Activated T-cell treated with anti-CD3 and anti-CD28 coated beads, Interleukin-2, amount 50 U/mL, for 4 hours (primary cell): Measurements from ENCODE around the gene RETREG1. TPM values are rescaled to one million over a fixed set of nuclear protein-coding genes. Genes with fewer than 3 reads are reported as not detected.
"Not testable (repeated sequence)": the region's sequence is repeated elsewhere in the genome, so short reads cannot be mapped to it uniquely, and the experiment has no call there.

Experiments used
- ATAC-seq, 2 donors: fragments of 200-7000 bp; cut with Tn5 transposase; one replicate each; pipeline ENCODE4 v1.10.0; 2021
- DNase-seq: peaks from one replicate; pipeline ENCODE4 v3.0.0-alpha.2; 2020
- H3K27me3 Mint-ChIP-seq: one replicate; pipeline ENCODE4 v1.8.0; 2021; ENCODE audit warnings: low read depth, mixed read lengths
- H3K36me3 Mint-ChIP-seq: one replicate; pipeline ENCODE4 v1.8.0; 2022; ENCODE audit warnings: mixed read lengths; ENCODE audit not compliant: insufficient read depth
- H3K4me1 Mint-ChIP-seq: one replicate; pipeline ENCODE4 v1.8.0; 2021; ENCODE audit warnings: low read depth, mixed read lengths
- H3K4me3 Mint-ChIP-seq: one replicate; pipeline ENCODE4 v1.8.0; 2021; ENCODE audit warnings: mild to moderate bottlenecking, moderate library complexity, mixed read lengths
- H3K9me3 Mint-ChIP-seq: one replicate; pipeline ENCODE4 v1.8.0; 2021; ENCODE audit warnings: mixed read lengths
- total RNA-seq, 3 donors: library from RNA; stranded (reverse); gene quantifications; one replicate each; pipeline ENCODE4 v1.2.1, GENCODE V29; 2021

RETREG1 gene
- total RNA-seq, 3 donors from 2014 or later: 9.6 to 12.2 (median 10.1) TPM

GRCh38 chr5:16497546-16497945 lies 119.3 kb downstream of the RETREG1 start:
- peaks cover 12% of the 10 kb centered on the region for H3K4me1 Mint-ChIP-seq
- ATAC-seq (no peak), DNase-seq (no peak)
- no peaks in the 10 kb centered on the region for H3K27me3 Mint-ChIP-seq
- no peak overlapping the region for H3K4me3 Mint-ChIP-seq
- peaks cover 24% of the 10 kb centered on the region for H3K36me3 Mint-ChIP-seq
- H3K9me3 Mint-ChIP-seq: peaks cover 28% of the 10 kb centered on the region

- ATAC-seq: no peak
- peaks cover 17% of the 10 kb centered on the region for H3K4me1 Mint-ChIP-seq
Measured at GRCh38 chr5:16493261-16493660, 123.5 kb downstream of the RETREG1 start.

DNA sequence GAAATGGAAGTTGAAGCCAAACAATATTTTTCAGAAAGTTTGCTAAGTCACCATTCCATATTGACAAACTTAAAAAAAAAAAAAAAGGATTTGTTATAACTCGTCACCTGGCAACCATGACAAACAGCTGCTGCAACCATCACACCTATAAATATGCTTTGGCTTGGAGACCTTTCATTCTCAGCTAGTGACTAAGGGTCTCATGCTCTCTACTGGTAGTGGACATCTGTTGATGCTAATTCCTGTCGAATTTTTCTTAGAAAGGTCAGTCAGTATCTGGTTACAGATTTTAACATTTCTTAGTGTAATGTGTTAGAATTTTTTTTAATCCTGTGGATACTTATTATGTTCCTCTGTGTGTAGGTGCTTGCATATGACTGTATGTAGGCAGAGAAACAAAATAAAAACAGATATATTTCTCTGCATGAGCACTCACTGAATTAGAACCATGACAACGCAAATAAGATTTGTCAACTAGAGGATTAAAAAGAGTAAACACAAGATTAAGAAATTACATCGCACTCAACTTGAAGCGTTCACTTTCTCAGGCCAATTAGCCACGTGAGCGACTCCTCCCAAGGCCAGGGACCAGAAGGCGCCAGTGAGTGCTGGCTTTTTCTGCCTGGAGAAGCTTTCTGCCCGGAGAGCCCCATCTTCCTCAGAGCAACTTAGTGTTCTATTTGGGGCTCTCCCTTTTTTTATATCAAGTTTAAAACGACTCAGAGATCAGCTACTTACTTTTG lies 124.2 kb downstream of the RETREG1 start:
- no peaks in the 10 kb centered on the region for H3K27me3 Mint-ChIP-seq
- ATAC-seq (no peak), DNase-seq (no peak)
- H3K9me3 Mint-ChIP-seq: peaks cover 21% of the 10 kb centered on the region
- H3K4me1 Mint-ChIP-seq: peaks cover 17% of the 10 kb centered on the region
- H3K36me3 Mint-ChIP-seq: peaks cover 15% of the 10 kb centered on the region
- H3K4me3 Mint-ChIP-seq: no peak overlapping the region

More at GRCh38 chr5:16493261-16493660, 123.5 kb downstream of the RETREG1 start:
- no peaks in the 10 kb centered on the region for H3K27me3 Mint-ChIP-seq
- no peak overlapping the region for H3K4me3 Mint-ChIP-seq
- no peak for DNase-seq
- H3K9me3 Mint-ChIP-seq: peaks cover 28% of the 10 kb centered on the region
- H3K36me3 Mint-ChIP-seq: peaks cover 15% of the 10 kb centered on the region

DNA sequence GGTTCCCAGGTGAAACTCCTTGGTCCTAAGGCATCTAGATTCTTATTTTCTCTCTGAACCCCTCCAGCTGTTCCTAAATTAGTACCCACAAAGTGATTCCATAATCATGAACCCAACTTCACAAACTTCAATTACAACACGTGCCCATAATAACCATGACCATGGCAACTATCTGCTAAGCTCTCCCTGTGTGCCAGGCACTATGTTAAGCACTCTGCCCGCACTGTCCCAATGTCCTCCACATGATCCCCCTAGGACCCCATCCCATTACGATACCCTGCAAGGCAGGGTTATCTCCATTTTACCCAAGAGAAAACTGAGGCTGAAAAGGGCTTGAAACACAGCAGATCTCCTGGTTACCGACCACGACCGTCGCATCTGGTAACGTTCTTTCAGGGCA lies 125.9 kb downstream of the RETREG1 start:
- H3K27me3 Mint-ChIP-seq: no peaks in the 10 kb centered on the region

GRCh38 chr5:16489322-16489791 lies 127.4 kb downstream of the RETREG1 start:
- Mint-ChIP-seq H3K36me3 (peaks cover 5% of the 10 kb centered on the region), H3K27me3 (no peaks in the 10 kb centered on the region), H3K4me1 (peaks cover 24% of the 10 kb centered on the region), H3K9me3 (no peaks in the 10 kb centered on the region), H3K4me3 (no peak overlapping the region)
- DNase-seq: no peak
- ATAC-seq: peak; percentile 61 to 65

More for the DNA sequence above, 125.9 kb downstream of the RETREG1 start:
- no peak for DNase-seq
- H3K9me3 Mint-ChIP-seq: peaks cover 10% of the 10 kb centered on the region
- H3K4me3 Mint-ChIP-seq: no peak overlapping the region
- peaks cover 24% of the 10 kb centered on the region for H3K4me1 Mint-ChIP-seq
- no peak for ATAC-seq
- peaks cover 11% of the 10 kb centered on the region for H3K36me3 Mint-ChIP-seq

GRCh38 chr5:16487456-16487855 lies 129.3 kb downstream of the RETREG1 start:
- Mint-ChIP-seq H3K4me1 (peaks cover 19% of the 10 kb centered on the region), H3K27me3 (no peaks in the 10 kb centered on the region), H3K9me3 (no peaks in the 10 kb centered on the region), H3K36me3 (peaks cover 6% of the 10 kb centered on the region), H3K4me3 (no peak overlapping the region)
- no peak for DNase-seq
- ATAC-seq: no peak

- Mint-ChIP-seq H3K4me1 (peaks cover 18% of the 10 kb centered on the region), H3K9me3 (no peaks in the 10 kb centered on the region), H3K4me3 (no peak overlapping the region), H3K36me3 (peaks cover 4% of the 10 kb centered on the region), H3K27me3 (no peaks in the 10 kb centered on the region)
- DNase-seq (no peak), ATAC-seq (no peak)
Measured at GRCh38 chr5:16486711-16487111, 130.1 kb downstream of the RETREG1 start.

DNA sequence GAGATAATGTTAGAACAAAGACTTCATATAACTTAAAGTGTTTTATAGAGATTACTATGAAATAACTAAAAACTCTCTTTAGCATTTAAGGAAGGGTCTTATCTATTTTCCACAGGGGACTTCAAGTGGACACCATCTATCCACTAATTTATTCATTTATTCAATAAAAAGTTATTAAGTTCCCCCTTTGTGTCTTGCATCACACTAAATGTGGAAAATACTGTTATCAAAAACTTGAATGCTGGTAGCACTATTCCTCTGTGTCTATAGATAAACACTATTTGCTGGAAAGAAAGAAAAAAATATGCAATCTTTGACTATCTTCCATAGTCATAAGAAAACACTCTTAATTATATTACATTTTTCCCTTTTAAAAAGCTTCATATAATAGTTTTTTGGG lies 131.1 kb downstream of the RETREG1 start:
- H3K4me1 Mint-ChIP-seq: peaks cover 14% of the 10 kb centered on the region

GRCh38 chr5:16484081-16484480 lies 132.7 kb downstream of the RETREG1 start:
- Mint-ChIP-seq H3K27me3 (no peaks in the 10 kb centered on the region), H3K4me3 (no peak overlapping the region)
- no peak for DNase-seq

More for the DNA sequence above, 131.1 kb downstream of the RETREG1 start:
- no peak for ATAC-seq
- Mint-ChIP-seq H3K9me3 (no peaks in the 10 kb centered on the region), H3K36me3 (peaks cover 6% of the 10 kb centered on the region), H3K4me3 (no peak overlapping the region), H3K27me3 (no peaks in the 10 kb centered on the region)
- no peak for DNase-seq

GRCh38 chr5:16483361-16483760 lies 133.4 kb downstream of the RETREG1 start:
- peaks cover 12% of the 10 kb centered on the region for H3K4me1 Mint-ChIP-seq
- no peaks in the 10 kb centered on the region for H3K27me3 Mint-ChIP-seq
- ATAC-seq: no peak
- H3K36me3 Mint-ChIP-seq: peaks cover 8% of the 10 kb centered on the region
- DNase-seq: no peak
- H3K9me3 Mint-ChIP-seq: no peaks in the 10 kb centered on the region
- H3K4me3 Mint-ChIP-seq: no peak overlapping the region

More at GRCh38 chr5:16484081-16484480, 132.7 kb downstream of the RETREG1 start:
- Mint-ChIP-seq H3K4me1 (peaks cover 12% of the 10 kb centered on the region), H3K36me3 (peaks cover 8% of the 10 kb centered on the region), H3K9me3 (no peaks in the 10 kb centered on the region)
- ATAC-seq: no peak

DNA sequence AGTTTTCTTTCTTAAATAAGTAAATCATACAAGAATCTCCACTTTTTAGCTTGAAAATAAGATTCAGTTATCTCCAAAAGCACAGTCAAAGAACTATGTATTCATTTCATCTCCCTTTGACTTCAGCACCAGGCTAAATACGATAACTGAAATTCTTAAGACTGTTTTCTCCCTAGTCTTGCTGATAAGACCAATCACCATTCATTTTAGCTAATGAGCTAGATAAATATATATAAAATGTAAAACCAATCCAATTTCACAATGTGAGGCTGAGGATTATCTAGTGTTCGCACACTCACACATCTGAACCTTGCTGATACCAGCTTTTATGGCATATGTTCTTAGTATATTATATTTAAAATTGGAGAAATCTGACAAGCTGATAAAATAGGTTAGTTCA lies 133.9 kb downstream of the RETREG1 start:
- Mint-ChIP-seq H3K36me3 (peaks cover 8% of the 10 kb centered on the region), H3K4me1 (peaks cover 12% of the 10 kb centered on the region), H3K9me3 (no peaks in the 10 kb centered on the region), H3K27me3 (no peaks in the 10 kb centered on the region), H3K4me3 (no peak overlapping the region)
- no peak for ATAC-seq
- no peak for DNase-seq

DNA sequence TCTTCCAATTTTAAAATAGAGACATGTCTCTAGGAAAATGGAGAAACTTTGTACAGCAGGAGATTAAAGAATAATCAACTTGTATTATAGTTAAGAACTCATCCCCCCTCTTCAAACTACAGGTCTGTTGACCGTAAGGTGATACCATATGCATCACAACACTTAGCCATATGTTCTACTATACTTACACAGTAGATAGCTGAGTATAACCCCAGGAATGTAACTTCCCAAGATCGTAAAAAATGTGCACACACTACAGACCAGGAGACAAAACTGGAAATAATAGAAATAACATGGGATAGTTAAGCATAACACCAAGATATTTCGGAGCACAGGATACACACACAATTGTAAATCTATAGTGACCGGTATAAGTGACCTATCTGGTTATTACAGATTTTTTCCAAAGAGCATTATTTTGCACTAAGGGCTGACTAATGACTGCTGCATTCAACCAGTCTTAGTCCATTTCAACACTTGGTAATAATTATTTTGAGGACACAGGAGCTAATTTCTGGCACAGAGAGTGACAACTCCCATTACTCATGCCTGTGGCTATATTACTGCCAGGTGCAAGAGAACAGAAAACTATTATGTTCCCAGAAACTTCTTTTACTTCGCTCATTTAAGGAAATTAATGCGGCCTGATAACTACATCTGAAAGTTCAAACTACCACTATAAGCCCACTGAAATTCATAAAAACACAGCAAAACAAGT lies 135.8 kb downstream of the RETREG1 start:
- Mint-ChIP-seq H3K9me3 (no peaks in the 10 kb centered on the region), H3K4me3 (no peak overlapping the region), H3K36me3 (peaks cover 11% of the 10 kb centered on the region), H3K27me3 (no peaks in the 10 kb centered on the region), H3K4me1 (peaks cover 5% of the 10 kb centered on the region)
- no peak for DNase-seq
- ATAC-seq: no peak

DNA sequence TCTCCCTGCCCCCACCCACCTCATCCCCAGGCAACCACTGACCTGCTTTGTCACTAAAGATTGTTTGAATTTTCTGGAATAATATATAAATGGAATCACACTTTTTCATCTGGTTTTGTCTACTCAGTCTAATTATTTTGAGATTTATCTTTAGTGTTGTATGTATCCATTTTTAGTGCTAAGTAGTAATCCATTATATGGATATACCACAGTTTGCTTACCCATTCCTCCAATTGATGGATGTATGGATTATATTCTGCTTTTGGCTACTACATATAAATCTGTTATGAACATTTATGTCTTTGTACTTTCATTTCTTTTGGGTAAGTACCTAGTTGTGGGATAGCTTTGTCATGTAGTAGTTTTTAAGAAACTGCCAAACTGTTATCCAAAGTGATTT lies 136.7 kb downstream of the RETREG1 start:
- no peak for ATAC-seq
- H3K4me3 Mint-ChIP-seq: no peak overlapping the region
- no peaks in the 10 kb centered on the region for H3K27me3 Mint-ChIP-seq
- peaks cover 13% of the 10 kb centered on the region for H3K36me3 Mint-ChIP-seq
- DNase-seq: no peak
- H3K4me1 Mint-ChIP-seq: peaks cover 2% of the 10 kb centered on the region
- no peaks in the 10 kb centered on the region for H3K9me3 Mint-ChIP-seq

DNA sequence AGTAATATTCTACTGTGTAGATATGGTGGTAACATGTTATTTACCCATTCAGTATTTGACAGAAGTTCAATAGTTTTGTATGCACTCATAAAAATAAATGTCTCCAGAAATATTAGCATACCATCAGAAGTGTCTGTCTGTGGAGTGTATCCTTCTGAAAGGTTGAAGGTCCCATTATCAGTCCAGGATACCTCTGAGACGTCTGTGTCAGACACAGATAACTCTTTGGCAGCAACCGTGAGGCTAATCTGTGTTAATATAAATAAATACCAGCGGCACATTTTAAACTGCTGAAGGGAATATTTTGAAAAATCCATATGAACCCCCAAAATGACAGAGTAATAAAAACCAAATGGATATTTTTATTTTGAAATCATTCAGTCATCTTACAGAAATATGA lies 139.3 kb downstream of the RETREG1 start:
- Mint-ChIP-seq H3K4me3 (no peak overlapping the region), H3K27me3 (no peaks in the 10 kb centered on the region), H3K36me3 (peaks cover 11% of the 10 kb centered on the region), H3K9me3 (no peaks in the 10 kb centered on the region), H3K4me1 (no peaks in the 10 kb centered on the region)
- no peak for ATAC-seq
- DNase-seq: no peak

DNA sequence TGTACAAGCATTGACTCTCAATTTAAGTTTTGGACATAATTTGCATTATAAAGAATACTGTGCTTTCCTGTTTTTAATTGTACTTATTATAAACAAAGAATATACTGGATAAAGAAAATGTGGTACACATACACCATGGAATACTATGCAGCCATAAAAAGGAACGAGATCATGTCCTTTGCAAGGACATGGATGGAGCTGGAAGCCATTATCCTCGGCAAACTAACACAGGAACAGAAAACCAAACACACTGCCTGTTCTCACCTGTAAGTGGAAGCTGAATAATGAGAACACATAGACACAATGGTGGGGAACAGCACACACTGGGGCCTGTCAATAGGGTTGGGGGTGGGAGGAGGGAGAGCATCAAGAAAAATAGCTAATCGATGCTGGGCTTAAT lies 140.4 kb downstream of the RETREG1 start:
- H3K36me3 Mint-ChIP-seq: peaks cover 11% of the 10 kb centered on the region
- not testable (repeated sequence) for H3K4me1 Mint-ChIP-seq, H3K4me3 Mint-ChIP-seq, H3K9me3 Mint-ChIP-seq, H3K27me3 Mint-ChIP-seq, DNase-seq, ATAC-seq
